GM18951 (cell line): ENCODE measurements around the gene ALK.

Experiments used
- POLR2A ChIP-seq: IDR thresholded peaks from 4 replicates; pipeline ENCODE4 v1.6.1; 2011; ENCODE audit warnings: mild to moderate bottlenecking; ENCODE audit not compliant: insufficient read length, insufficient read depth; ENCODE audit errors: extremely low read depth
- in situ Hi-C: fragments of 300-500 bp; cut with MboI; formaldehyde crosslinking; loops from one replicate; pipeline ENCODE4 v1.12.0; 2022; ENCODE audit warnings: low sequenced_read_pairs, mixed read lengths, inconsistent platforms; ENCODE audit not compliant: unreplicated experiment

The ALK gene

DNA sequence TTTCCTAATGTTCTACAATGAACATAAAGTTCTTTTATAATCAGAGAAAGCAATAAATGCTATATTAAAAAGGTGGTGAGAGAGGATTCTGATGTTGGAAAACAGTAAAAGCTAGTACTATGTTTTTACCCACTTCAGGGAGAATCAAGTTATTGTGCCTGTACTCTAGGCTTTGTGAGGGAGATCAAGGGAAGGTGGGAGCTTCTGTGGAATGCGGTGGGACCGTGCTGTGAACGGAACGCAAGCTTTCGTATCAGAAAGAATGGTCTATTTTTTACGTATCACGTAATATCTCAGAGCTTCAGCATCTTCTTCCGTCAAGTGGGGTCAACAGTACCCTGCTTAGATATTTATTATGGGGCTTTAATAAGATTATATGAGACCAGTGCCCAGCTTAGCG is 613.0 kb downstream of the ALK start:
- in situ Hi-C loops, result no loop called here
- TF ChIP-seq POLR2A, result no peak

- in situ Hi-C loops, result no loop called here
- no peak for TF ChIP-seq POLR2A
Measured at GRCh38 chr2:29307519-29307918, 613.9 kb downstream of the ALK start.

- TF ChIP-seq POLR2A, result no peak
- in situ Hi-C loops, result no loop called here
Measured at GRCh38 chr2:29305762-29306161, 615.6 kb downstream of the ALK start.

DNA sequence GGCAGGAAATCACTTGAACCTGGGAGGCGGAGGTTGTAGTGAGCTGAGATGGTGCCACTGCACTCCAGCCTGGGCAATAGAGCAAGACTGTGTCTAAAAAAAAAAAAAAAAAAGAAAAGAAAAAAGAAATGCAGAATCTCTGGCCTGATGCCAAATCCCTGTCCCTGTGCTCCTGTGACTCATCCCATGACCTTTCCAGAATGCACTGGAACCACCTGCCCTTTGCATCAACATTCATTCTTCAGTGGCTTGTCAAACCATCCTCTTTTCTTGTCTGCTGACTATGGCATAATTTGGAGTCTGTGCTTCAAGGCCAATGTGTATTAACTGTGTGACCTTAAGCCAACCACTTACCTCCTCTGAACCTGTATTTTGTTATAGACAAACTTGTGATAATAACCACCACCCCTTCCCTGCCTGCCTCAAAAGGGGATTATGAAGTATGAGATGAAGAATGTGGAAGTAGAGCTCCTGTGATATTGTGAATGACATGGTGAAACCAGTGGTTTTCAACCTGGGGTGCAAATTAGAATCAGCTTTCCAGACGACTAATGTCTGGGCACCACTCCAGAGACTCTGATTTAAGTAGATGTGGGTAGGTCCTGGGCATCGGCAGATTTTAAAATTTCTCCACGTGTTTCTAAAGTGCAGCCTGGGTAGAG is 616.9 kb downstream of the ALK start:
- TF ChIP-seq POLR2A, result no peak
- in situ Hi-C loops, result no loop called here

DNA sequence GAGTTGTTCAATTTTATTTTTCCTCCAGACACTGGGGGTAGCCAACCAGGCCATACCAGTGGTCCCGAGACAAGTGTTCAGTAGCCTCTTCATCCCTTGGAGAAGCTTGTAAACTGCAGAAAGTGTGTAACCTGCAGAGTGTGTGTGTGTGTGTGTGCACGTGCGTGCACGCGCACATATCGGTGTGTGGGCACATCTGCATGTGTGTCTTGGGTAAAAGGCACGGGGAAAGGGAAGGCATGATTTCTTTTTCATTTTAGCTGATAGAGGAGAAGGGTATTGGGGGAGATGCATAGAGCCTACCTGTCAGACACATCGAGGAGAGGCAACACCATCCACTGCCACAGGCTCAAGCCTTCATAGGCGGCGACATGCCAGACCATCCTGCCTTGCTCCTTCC is 624.8 kb downstream of the ALK start:
- TF ChIP-seq POLR2A, result no peak
- in situ Hi-C loops, result no loop called here

- in situ Hi-C loops, result no loop called here
- no peak for TF ChIP-seq POLR2A
Measured at GRCh38 chr2:29295845-29296244, 625.5 kb downstream of the ALK start.

DNA sequence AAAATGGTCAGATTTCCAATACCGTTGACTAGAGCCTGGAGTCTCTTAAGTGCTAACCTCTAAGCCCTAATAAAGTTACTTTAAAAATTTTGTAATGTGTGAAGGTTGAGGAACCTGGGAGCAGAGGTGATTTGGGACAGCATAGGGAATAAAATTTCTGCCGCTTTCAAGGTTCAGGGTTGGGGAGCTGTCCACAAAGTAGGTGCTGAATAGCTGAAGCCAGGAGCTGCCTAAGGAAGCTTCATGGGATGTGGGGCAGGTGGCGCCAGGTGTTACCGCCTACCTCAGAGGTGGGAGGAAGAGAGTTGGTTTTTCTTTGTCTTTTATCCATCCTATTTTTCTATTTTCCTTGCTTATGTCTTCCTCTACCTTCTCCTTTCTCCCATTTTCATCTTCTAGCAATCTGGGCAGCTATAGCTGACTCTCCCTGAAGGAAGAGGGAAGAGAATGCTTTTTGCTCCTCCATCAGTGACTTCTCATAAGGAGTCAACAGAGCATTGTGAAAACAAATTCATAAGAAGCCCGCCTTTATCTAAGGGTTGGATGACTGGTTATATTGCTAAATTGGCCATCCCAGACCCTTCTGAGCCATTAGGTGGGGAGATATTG is 627.5 kb downstream of the ALK start:
- TF ChIP-seq POLR2A, result no peak
- in situ Hi-C loops, result no loop called here

- TF ChIP-seq POLR2A, result no peak
- in situ Hi-C loops, result no loop called here
Measured at GRCh38 chr2:29290293-29291047, 630.9 kb downstream of the ALK start.

DNA sequence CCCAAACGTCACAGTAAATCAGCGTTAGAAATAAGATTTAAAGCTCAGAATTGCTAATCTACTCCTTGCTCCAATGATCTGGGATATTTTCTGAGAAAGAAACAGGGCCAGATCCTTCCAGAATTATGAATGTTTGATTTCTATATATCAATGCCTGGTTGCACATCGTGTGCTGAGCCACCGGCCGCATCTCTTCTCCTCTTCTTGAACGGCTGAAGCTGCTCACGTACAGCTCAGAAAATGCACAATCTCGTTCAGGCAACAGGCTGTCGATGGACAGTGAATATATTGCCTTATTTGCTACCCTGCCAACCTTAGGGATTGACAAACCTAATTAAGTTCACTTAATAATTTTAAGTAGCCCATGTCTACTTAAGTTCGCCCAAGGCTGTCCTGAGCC is 636.7 kb downstream of the ALK start:
- no peak for TF ChIP-seq POLR2A

GRCh38 chr2:29281916-29282247 is 639.5 kb downstream of the ALK start:
- TF ChIP-seq POLR2A, result no peak
- in situ Hi-C loops, result no loop called here

More for the DNA sequence above, 636.7 kb downstream of the ALK start:
- in situ Hi-C loops, result no loop called here

DNA sequence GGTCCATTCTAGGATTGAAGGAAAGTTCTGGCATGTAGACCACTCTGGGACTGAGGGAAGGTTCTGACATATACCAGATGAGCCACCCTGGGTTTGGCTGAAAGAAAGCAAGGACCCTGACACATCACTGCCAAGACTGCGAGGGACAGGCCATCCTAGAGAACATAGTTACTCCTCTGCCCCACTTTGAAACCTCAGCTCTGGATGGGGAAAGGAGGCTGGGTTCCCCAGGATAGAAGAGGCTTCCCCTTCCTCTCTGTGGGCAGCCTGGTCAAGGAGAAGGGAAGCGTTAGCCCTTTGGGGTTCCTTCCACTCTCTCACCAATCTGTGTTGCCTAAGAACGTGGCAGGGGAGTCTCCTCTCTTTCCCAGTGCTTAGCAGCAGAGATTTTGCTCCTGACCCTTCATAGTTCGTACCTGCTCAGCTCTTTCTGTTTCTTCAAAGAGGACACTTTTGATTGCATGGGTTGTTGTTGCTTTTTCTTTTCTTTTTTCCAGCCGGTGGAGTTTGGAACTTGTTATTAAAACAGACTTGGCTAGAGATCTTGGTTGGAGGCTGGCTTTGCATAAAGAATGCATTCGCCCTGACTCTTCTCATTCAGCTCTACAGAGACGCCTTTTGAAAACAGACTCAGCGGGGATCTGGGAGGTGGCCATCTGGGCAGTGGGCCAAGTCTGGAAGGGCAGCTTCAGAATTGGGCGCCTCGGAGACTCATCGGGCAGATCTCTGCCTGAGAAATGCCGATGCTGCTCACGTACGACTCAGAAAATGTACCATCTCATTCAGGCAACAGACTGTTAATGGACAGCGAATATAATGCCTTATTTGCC is 640.1 kb downstream of the ALK start:
- in situ Hi-C loops, result no loop called here
- no peak for TF ChIP-seq POLR2A

GRCh38 chr2:29278966-29279365 is 642.4 kb downstream of the ALK start:
- in situ Hi-C loops, result no loop called here
- no peak for TF ChIP-seq POLR2A

- no peak for TF ChIP-seq POLR2A
- in situ Hi-C loops, result no loop called here
Measured at GRCh38 chr2:29276151-29276550, 645.2 kb downstream of the ALK start.
